Body of pancreas (tissue), 4 donors: ENCODE results near the gene SPDYE6. TPM values are rescaled to one million over a fixed set of nuclear protein-coding genes. Genes with fewer than 3 reads are reported as not detected.

Experiments used
- ATAC-seq: fragments of 150-250 bp; one replicate; pipeline ENCODE4 v1.9.1; 2016
- DNase-seq, 4 donors: peaks; one replicate each; pipeline ENCODE4 v3.0.0-alpha.2; 2019
- H3K27ac ChIP-seq, 4 donors: fragments of 200-600 bp; sonication (generic); 1 replicate in 3 of 4; 2 replicates in 1 of 4; pipeline versions ENCODE4 v1.5.1 to v1.6.1; 2016 to 2019; ENCODE audit warnings: mild to moderate bottlenecking in 1 of 4, mixed read lengths in 1 of 4, moderate library complexity in 1 of 4
- H3K27me3 ChIP-seq, 2 donors: fragments of 200-600 bp; sonication (generic); one replicate each; pipeline ENCODE4 v1.6.0; 2016; ENCODE audit warnings: mild to moderate bottlenecking in 1 of 2
- H3K36me3 ChIP-seq, 2 donors: fragments of 200-600 bp; sonication (generic); replicated peaks in 1 of 2; 2 replicates each; pipeline ENCODE4 v1.5.1; 2016; ENCODE audit warnings: low read depth in 2 of 2; ENCODE audit not compliant: insufficient read depth in 1 of 2
- H3K4me1 ChIP-seq: fragments of 200-600 bp; sonication (generic); one replicate; pipeline ENCODE4 v1.6.0; 2016
- H3K4me3 ChIP-seq, 2 donors: fragments of 200-600 bp; sonication (generic); 1 replicate in 1 of 2; 2 replicates in 1 of 2; pipeline ENCODE4 v1.5.1; 2016 to 2019
- H3K9me3 ChIP-seq, 3 donors: fragments of 200-600 bp; sonication (generic); 1 replicate in 2 of 3; 2 replicates in 1 of 3; pipeline ENCODE4 v1.5.1; 2016
- CTCF ChIP-seq, 7 experiments: fragments of 450-650 bp in 4 of 7; fragments of 200-600 bp in 3 of 7; sonication (generic) in 3 of 7; IDR thresholded peaks; one replicate each; pipeline ENCODE4 v1.5.1; 2016 to 2019; ENCODE audit warnings: antibody characterized with exemption in 7 of 7
- POLR2A ChIP-seq, 3 donors: fragments of 450-650 bp; IDR thresholded peaks; one replicate each; pipeline ENCODE4 v1.6.1; 2016; ENCODE audit warnings: antibody characterized with exemption in 3 of 3, mild to moderate bottlenecking in 2 of 3
- WGBS, 2 donors: methylation state at CpG; one replicate each; pipeline ENCODE4 v1.1.5; 2017; 5-methylcytosine and 5-hydroxymethylcytosine counted together
- intact Hi-C: fragments of 100-400 bp; cut with DNase I; formaldehyde crosslinking; loops from one replicate; pipeline ENCODE4 v1.15.1; 2023
- total RNA-seq, 2 donors: library from RNA; depleted of rRNA; stranded (reverse); fragments of >200 nt; gene quantifications; one replicate each; pipeline ENCODE4 v1.1.0, GENCODE V29; 2016

SPDYE6 gene
- total RNA-seq, 2 donors from 2014 or later: not detected

GRCh38 chr7:102323914-102324195, 32.4 kb downstream of the SPDYE6 start:
- no peaks in the 10 kb centered on the region for H3K27me3 ChIP-seq
- no peak for DNase-seq
- 62 to 72% methylated on average over 4 to 5 of the region's 5 CpGs for WGBS, 2 donors

GRCh38 chr7:102322202-102322715, 34.0 kb downstream of the SPDYE6 start:
- H3K27me3 ChIP-seq: no peaks in the 10 kb centered on the region
- WGBS, 2 donors: 78 to 83% methylated on average over 8 of the region's 8 CpGs
- H3K27ac ChIP-seq: no peak overlapping the region
- no peak for TF ChIP-seq POLR2A (IDR thresholded peaks at IDR 0.05)
- H3K9me3 ChIP-seq: no peaks in the 10 kb centered on the region
- H3K4me3 ChIP-seq: no peak overlapping the region
- intact Hi-C loops: no loop called here
- no peaks in the 10 kb centered on the region for H3K36me3 ChIP-seq
- ATAC-seq (no peak), DNase-seq (no peak)
- H3K4me1 ChIP-seq: no peaks in the 10 kb centered on the region

More at GRCh38 chr7:102323914-102324195, 32.4 kb downstream of the SPDYE6 start:
- no peak overlapping the region for H3K27ac ChIP-seq
- intact Hi-C loops: no loop called here
- no peaks in the 10 kb centered on the region for H3K9me3 ChIP-seq
- H3K4me3 ChIP-seq: no peak overlapping the region
- ATAC-seq: no peak
- no peaks in the 10 kb centered on the region for H3K4me1 ChIP-seq
- TF ChIP-seq CTCF (IDR thresholded peaks at IDR 0.05): no peak
- no peak for TF ChIP-seq POLR2A (IDR thresholded peaks at IDR 0.05)
- no peaks in the 10 kb centered on the region for H3K36me3 ChIP-seq

GRCh38 chr7:102321351-102322201, 34.7 kb downstream of the SPDYE6 start:
- DNase-seq: no peak
- TF ChIP-seq POLR2A (IDR thresholded peaks at IDR 0.05): no peak
- TF ChIP-seq CTCF (IDR thresholded peaks at IDR 0.05): no peak
- intact Hi-C loops: no loop called here
- no peaks in the 10 kb centered on the region for H3K4me1 ChIP-seq
- no peaks in the 10 kb centered on the region for H3K27me3 ChIP-seq
- peak; percentile 25 for ATAC-seq
- H3K27ac ChIP-seq: peak overlapping the region in 2 of 4 donors; percentile 19 to 41
- H3K9me3 ChIP-seq: no peaks in the 10 kb centered on the region
- 30 to 66% methylated on average over 12 to 69 of the region's 73 CpGs for WGBS, 2 donors
- H3K4me3 ChIP-seq: no peak overlapping the region
- no peaks in the 10 kb centered on the region for H3K36me3 ChIP-seq

- no peak overlapping the region for H3K27ac ChIP-seq
- ATAC-seq (no peak), DNase-seq (no peak)
- no peaks in the 10 kb centered on the region for H3K36me3 ChIP-seq
- H3K4me1 ChIP-seq: no peaks in the 10 kb centered on the region
- intact Hi-C loops: no loop called here
- no peaks in the 10 kb centered on the region for H3K9me3 ChIP-seq
- WGBS, 2 donors: 75 to 91% methylated on average over 20 to 33 of the region's 37 CpGs
- H3K4me3 ChIP-seq: no peak overlapping the region
- TF ChIP-seq CTCF (IDR thresholded peaks at IDR 0.05) (no peak), POLR2A (IDR thresholded peaks at IDR 0.05) (no peak)
- no peaks in the 10 kb centered on the region for H3K27me3 ChIP-seq
Observed at GRCh38 chr7:102320601-102321350, 35.5 kb downstream of the SPDYE6 start.

- TF ChIP-seq POLR2A (IDR thresholded peaks at IDR 0.05) (no peak), CTCF (IDR thresholded peaks at IDR 0.05) (no peak)
- DNase-seq (no peak), ATAC-seq (no peak)
- H3K36me3 ChIP-seq: no peaks in the 10 kb centered on the region
- no peaks in the 10 kb centered on the region for H3K9me3 ChIP-seq
- WGBS, 2 donors: 92 to 96% methylated on average over 12 to 14 of the region's 14 CpGs
- H3K4me1 ChIP-seq: no peaks in the 10 kb centered on the region
- H3K27me3 ChIP-seq: no peaks in the 10 kb centered on the region
- H3K4me3 ChIP-seq: no peak overlapping the region
- no peak overlapping the region for H3K27ac ChIP-seq
- intact Hi-C loops: no loop called here
Observed at GRCh38 chr7:102320181-102320580, 36.1 kb downstream of the SPDYE6 start.
